Stimulated activated CD4-positive, alpha-beta T cell treated with anti-CD3 and anti-CD28 coated beads, Interleukin-15, amount 100 ng/mL, for 48 hours (primary cell): ENCODE data around the gene WDR5.
"Not testable (repeated sequence)": the region's sequence is repeated elsewhere in the genome, so short reads cannot be mapped to it uniquely, and the experiment has no call there.

ENCODE experiments used
- DNase-seq, 2 donors: peaks; one replicate each; pipeline ENCODE4 v3.0.0-alpha.2; 2020; ENCODE audit warnings: low read depth in 2 of 2

Gene WDR5

DNA sequence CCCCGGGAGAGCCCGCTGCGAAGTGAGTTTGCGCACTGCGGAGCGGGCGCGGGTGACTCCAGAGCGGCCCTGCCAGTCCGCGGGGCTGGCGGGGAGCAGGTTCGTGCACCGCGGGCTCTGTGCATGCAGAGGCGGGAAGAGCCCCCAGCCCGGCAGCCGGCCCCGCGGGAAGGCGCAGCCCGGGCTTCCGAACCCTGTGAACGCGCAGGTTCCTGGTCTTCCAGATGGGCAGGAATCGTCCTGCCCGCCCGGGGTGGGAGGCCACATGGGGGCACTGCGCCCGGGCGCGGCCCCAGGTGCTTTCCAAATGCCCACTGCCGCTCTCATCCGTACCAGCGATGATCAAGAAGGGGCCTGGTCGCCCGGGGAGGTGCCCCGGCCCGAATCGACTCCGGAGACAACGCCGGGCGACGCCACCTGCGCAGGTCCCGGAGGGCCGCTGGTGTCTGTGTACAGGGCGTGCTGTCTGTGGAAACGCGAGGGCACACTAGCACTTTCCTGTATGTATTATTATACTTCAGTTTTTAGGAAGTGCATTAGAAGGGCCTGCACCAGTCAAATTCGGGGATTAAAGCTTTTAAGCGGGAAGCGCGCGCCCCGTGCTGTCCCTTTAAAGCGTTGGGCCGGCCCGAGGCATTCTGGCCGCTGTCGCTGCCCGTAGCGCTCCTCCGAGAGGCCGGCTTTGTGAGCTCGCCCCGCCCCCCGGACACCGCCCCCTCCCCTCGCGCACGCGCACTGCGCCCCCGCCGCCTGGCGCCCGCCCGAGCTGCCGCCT, at the start of gene WDR5:
WDR5 (plus strand) TSS at position 740 of the 775 bp plus-strand sequence. CDS start 3,796 bp downstream, outside the sequence.
- DNase-seq = peak; percentile 83 to 86

DNA sequence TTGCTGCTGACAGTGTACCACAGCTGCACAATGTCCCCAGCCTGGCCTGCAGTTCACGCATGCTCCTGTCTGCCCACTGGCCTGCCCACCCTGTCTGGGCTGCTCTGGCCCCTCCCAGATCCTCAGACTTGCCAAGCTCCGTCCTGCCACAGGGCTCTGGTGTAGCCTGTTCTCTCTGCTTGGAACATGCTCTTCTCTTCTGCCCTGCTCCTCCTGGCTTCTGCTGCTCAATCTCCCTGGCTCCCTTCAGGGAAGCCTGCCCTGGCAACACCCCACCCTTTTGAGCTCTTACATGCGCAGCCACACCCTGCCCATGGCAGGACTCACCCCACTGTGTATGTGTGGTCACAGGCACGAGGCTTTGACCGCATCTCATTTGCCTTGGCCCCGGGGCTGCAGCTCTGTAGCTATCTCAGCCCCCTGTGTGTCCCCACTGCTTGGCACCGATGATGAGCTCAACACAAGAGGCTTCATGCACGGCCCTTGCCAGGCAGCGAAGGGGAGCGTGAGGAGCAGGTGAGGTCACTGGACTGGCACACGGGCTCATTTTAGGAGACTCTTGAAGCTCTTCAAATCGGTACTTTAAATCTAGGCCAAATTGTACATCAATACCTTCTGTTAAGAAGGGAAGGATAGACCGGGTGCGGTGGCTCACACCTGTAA, 47.7 kb upstream of the WDR5 start:
- no peak for DNase-seq

- no peak for DNase-seq
Measured at GRCh38 chr9:134089972-134090371, 45.9 kb upstream of the WDR5 start.

DNA sequence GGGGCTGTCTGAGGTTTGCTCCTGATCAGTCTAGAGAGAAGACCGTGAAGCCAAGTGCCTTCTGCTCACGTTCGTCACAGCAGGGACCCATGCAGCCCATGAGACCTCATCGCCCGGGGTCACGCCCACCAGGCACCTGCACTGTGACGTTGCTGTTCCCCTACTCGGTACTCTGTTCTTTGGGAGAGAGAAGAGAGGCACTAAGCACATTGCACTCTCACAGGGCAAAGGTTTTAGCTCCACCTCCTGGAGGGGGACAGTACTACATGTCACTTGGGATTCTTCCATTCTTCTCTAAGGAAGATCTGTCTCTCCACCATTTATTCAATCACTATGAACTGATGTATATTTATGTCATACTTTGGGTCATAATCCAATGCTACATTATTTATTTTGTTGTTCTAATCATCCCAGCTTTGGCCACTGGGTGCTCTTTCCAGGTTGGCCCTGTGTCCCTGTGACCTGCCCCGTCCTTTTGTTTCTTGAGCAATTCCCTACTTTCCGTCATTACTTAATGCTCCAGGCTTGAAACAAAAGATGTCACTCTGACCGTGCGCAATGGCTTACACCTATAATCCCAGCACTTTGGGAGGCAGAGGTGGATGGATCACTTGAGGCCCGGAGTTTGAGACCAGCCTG, 36.6 kb upstream of the WDR5 start:
- peak; percentile 26 to 53 for DNase-seq

DNA sequence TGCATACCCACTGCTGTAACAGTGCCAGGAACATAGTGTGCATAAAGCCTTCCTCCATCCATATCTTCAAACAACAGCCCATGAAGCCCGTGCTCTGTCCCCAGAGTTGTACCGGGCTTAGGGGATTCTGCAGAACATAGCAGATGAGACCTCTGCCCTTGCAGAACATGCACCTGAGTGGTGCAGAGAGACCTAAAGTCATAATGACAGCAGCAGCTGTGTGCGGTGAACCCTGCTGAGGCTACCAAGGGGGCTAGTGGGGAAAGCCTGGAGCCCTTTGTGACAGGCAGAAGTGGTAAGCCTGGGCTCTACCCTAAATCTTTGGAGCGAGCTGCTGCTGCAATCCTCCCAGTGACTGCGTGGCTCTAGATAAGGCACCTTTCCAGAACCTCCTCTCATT, 35.8 kb upstream of the WDR5 start:
- DNase-seq = no peak

DNA sequence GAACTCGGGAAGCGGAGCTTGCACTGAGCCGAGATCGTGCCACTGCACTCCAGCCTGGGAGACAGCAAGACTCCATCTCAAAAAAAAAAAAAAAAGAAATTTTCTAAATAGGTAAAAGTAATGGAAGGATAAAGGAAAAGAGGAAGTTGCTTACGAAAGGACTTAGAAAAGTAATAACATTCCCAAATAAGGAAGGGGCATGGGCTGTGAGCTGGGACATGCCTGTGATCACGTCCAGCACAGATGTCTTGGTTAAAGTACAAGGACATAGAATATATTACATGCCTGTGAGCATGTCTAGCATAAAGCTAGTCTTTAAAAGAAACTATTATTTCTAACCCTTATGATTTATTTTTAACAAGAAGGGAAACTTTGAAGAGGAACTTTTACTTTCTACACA, 34.7 kb upstream of the WDR5 start:
- not testable (repeated sequence) for DNase-seq

DNA sequence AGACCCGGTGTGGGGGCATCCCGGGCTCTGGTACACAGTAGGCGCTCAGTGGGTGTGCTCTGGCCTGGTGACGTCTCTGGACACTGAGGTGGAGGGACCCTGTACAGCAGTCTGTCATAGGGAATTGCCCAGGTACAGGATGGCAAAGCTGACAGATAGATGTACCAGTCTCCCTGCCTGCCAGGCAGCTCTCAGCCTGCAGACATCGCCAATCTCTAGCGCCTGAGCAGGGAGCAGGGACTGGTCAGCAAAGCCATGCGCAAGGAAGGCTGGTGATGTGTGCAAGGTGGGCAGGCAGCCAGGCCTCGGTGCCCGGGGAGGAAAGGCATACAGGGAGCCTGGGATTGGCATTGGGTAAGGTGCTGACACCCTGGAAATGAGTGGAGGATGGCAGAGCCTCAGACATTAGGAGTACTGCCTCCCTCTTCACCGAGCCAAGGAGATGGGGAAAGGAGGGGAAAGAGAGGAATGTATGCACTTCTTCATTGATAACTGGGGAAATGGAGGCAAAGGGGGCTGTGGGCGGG, 34.2 kb upstream of the WDR5 start:
- DNase-seq = no peak

DNA sequence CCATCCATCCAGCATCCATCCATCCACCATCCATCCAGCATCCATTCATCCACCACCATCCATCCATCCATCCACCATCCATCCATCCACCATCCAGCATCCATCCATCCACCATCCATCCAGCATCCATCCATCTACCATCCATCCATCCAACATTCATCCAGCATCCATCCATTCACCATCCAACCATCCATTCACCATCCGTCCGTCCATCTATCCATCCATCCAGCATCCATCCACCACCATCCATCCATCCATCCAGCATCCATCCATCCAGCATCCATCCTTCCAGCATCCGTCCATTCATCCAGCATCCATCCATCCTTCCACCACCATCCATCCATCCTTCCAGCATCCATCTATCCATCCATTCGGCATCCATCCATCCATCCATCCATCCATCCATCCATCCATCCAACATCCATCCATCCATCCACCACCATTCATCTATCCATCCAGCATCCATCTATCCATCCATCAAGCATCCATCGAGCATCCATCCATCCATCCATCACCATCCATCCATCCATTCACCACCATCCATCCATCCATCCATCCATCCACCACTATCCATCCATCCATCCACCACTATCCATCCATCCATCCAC, 32.4 kb upstream of the WDR5 start:
- DNase-seq = no peak

- no peak for DNase-seq
Measured at GRCh38 chr9:134111064-134111463, 24.8 kb upstream of the WDR5 start.

- no peak for DNase-seq
Measured at GRCh38 chr9:134112561-134112960, 23.3 kb upstream of the WDR5 start.

- not testable (repeated sequence) for DNase-seq
Measured at GRCh38 chr9:134118972-134119371, 16.9 kb upstream of the WDR5 start.

GRCh38 chr9:134123764-134124128, 12.1 kb upstream of the WDR5 start:
- DNase-seq = no peak

DNA sequence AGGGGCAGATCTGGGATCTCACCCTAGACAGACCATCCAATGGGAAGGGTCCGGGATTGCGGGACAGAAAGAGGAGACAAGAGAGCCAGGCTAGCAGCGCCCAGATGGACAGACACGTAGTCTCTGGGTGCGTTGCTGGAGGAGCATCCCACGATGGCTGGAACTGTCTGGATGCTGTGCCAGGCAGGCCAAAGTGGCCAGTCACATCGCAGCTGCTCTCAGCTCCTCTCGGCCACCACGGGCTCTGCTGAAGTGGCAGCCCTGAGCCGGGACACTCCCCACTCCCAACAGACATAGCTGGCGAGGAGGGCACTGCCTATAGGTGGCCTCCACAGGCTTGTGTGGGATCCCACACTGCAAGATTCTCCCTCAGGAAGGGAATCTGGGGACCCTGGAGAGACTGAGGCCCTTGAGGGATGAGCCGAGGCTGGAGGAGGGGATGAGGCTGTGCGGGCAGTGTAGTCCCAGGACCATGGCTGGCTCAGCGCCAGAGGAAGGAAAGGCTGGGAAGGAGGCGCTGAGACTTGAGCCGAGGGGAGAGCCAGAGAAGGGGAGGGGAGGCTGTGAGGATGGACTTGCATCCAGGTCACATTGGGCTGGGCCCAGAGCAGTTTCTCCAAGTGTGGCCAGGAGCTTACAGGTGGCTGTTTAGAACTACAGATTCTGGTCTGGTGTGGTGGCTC, 10.3 kb upstream of the WDR5 start:
- no peak for DNase-seq

DNA sequence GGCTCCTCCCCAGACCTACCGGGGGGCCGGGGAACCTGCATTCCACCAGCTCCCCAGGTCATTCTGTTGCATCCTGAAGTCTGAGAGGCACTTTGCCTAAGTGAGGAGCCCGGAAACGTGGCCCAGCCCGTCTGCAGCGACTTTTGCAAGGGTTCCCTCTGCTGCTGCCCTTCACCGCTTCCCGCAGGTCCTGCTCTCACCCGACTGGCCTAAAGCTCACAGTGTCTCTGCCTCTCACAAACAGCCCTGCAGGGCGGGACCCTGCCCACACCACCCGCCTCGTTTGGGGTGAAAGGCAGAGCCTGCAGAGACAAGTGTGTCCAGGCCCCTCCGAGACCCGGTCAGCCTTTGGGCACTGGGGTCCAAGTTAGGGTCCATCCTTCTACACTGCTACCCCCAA, 9.5 kb upstream of the WDR5 start:
- DNase-seq = no peak

DNA sequence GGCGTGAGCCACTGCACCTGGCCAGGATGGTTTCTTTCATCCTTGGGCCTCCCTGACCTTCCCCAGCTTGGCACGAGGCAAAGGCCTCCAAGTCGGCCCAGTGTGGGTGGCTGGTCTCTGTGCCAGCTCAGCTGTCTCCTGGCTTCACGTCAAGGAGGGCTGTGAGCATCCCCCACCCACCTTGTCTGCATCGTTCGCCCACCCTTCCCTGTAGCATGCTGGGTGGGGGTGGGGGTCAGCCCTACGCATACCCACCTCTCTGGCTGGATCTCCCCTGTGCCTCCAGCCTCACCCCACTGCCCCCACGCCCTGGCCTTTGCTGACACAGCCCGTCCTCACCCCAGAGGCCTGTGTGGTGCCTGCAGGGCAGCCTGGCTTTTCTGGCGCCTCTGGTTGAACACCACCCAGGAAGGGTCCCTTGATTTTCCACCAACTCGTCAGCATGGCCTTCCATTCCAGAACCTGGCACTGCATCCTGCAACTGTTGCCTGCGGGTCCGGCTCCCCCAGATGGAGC, 8.8 kb upstream of the WDR5 start:
- DNase-seq = no peak

DNA sequence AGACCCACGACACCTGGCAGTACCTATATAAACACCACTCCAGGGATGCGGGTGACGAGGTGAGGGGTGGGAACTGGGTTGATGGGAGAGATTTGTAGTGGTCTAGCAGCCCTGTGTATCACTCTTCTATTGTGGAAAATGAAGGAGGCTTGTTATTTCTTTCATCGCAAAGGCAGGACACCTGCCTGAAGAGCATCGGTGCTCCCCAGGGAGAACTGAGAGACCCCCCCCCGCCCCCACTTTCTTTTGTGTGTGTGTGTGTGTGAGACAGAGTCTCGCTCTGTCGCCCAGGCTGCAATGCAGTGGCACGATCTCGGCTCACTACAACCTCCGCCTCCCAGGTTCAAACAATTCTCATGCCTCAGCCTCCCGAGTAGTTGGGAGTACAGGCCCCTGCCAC, 8.3 kb upstream of the WDR5 start:
- no peak for DNase-seq

- DNase-seq = no peak
Measured at GRCh38 chr9:134128727-134129679, 6.9 kb upstream of the WDR5 start.

DNA sequence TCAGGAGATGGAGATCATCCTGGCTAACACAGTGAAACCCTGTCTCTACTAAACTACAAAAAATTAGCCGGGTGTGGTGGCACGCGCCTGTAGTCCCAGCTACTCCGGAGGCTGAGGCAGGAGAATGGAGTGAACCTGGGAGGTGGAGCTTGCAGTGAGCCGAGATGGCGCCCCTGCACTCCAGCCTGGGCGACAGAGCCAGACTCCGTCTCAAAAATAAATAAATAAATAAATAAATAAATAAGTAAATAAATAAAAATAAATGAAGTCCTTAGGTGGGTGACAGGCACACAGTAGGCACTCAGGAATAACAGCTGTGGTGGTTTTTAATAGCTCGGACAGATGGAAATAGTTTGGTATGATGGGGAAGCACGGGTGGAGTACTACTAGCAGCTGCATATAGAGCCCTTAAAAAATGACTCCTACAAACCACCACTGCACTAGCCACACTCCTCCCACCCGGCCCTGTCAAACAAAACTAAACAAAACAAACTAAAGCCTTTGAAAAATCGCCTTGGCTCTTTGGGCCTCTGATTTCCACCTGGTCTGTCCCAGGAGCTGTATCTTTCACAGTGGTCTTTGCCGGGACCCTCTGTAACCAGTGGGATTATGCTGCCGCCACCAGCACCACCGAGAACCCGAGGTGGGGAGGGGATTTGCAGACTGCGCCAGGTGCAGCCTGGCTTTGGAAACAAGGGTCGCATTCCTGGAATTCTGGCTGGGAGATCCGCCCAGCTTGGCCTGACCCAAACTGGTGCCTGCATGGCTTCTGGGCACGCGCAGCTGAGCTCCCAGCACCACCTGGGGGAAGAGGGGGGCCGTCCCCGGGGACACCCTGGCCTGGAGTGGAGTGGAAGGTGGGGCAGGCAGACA, 5.1 kb upstream of the WDR5 start:
- DNase-seq = no peak

- DNase-seq = no peak
Measured at GRCh38 chr9:134131471-134132207, 4.2 kb upstream of the WDR5 start.
